Astrocyte (in vitro differentiated cells and primary cell): ENCODE data around the gene NTRK3.

ENCODE experiments used
- EZH2 ChIP-seq: IDR thresholded peaks from 2 replicates; pipeline ENCODE4 v1.6.1; 2012; ENCODE audit warnings: mild to moderate bottlenecking, low read length, inconsistent platforms; ENCODE audit not compliant: insufficient read depth
- TF ChIP-seq, protein P1 (sequence below): IDR thresholded peaks from 2 replicates; pipeline ENCODE4 v1.5.1; 2011; ENCODE audit warnings: low read depth, mild to moderate bottlenecking, inconsistent platforms, low read length, moderate library complexity; ENCODE audit not compliant: insufficient read depth

DNA sequence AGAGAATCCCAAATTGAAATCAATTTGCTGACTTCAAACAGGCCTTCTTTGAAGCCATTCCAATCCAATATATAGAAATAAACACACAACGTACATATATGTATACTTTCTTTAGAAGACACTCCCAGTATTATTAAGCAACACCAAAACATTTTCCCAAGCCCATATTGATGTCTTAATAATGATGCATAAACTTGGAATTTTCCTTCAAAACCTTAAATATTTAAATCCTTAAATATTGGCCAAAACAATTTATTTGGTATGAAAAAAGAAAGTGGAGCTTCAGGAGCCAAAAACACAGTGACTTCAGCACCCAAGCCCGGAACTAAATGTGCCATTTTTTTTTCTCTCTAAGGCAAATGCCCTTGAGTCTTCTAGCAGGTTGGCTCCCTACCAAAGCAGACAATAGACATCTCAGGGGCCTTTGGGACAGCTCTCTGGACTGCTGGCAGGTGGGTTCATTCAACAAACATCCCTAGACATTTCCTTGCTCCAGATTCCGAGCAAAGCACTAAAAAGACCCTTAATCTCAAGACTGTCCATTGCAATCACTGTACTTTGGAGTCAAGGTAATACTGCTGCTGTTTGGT is 384.7 kb downstream of the NTRK3 start:
- TF ChIP-seq, protein P1, sequence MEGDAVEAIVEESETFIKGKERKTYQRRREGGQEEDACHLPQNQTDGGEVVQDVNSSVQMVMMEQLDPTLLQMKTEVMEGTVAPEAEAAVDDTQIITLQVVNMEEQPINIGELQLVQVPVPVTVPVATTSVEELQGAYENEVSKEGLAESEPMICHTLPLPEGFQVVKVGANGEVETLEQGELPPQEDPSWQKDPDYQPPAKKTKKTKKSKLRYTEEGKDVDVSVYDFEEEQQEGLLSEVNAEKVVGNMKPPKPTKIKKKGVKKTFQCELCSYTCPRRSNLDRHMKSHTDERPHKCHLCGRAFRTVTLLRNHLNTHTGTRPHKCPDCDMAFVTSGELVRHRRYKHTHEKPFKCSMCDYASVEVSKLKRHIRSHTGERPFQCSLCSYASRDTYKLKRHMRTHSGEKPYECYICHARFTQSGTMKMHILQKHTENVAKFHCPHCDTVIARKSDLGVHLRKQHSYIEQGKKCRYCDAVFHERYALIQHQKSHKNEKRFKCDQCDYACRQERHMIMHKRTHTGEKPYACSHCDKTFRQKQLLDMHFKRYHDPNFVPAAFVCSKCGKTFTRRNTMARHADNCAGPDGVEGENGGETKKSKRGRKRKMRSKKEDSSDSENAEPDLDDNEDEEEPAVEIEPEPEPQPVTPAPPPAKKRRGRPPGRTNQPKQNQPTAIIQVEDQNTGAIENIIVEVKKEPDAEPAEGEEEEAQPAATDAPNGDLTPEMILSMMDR, result no peak
- no peak for TF ChIP-seq EZH2
